NOMO-1 treated with dmso at 0.1 percent for 144 hours (cell line): ENCODE data around the gene NFS1.

ENCODE experiments used
- DNase-seq: peaks from one replicate; lab custom pipeline; 2025; ENCODE audit not compliant: unreplicated experiment; lab: John Stamatoyannopoulos, UW

NFS1 gene

DNA sequence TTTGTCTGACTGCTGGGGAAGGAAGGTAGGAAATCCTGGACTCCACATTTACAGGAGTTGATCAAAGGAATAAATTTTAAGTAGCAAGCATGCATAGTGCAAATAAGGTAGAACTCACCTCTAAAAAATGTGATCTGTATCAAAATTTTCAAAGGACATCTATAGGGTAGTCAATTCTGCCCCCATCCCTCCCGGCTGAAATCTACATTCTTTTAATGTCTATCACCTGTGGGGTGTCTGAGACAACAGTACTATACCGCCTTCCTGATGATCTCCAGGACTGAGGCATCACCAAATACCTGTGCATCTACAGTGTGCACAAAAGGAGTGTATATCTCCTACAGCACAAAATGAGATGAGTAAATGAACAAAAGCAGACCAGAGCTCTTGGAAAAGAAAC lies 54.3 kb downstream of the NFS1 start:
- DNase-seq, result no peak

DNA sequence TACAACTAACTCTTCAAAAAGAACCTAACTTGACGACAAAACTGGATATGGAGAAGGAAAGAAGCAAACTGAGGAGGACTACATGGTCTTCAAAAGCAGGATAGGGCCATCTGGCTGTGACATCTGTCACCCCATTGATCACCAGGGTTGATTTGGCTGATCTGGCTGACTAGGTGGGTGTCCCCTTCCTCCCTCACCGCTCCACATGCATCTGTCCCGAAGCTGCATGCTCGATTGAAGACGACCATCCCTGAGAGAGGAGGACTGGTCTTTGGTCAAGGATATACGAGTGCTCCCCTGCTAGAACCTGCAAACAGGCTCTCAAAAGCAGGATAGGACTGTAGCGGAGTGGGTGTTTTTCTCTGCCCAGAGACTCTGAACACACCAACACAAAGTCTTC lies 56.1 kb downstream of the NFS1 start:
- DNase-seq, result no peak

DNA sequence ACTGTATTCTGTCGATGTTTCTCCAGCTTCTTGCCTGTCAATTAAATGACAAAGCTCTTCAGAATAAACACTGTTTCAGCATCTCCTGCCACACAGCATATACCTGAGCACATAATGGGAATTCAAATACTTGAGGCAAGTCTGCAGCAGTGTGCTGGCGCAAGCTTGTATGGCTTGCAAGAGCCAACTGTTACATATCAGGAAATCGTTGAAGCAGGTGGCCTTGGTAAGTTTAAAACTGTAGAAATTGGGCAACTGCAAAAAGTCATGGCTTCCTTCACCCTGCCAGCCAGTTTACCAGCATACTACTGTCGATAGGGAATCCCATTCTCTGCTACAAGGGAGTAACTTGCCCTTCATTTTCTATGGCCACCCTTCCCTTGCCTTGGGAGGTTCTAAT lies 57.4 kb downstream of the NFS1 start:
- DNase-seq, result no peak

DNA sequence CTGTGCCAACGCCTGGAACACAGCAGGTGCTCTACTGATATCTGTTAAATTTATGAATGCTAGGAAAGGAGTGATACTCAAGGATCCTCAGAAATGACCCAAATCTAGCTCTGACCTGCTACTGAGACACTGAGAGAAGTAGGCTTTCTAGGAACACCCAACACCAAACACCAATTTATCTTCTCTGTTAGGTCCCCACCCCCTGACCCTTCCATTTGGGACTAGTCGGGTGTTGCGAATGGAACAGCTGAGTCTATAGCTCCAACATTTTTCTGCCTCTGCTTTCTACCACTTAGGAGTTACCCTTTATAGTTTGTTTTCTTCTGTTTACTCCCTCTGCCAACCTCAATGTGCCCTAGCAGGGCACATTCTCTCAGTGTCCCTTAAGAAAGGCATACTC lies 58.4 kb downstream of the NFS1 start:
- no peak for DNase-seq

DNA sequence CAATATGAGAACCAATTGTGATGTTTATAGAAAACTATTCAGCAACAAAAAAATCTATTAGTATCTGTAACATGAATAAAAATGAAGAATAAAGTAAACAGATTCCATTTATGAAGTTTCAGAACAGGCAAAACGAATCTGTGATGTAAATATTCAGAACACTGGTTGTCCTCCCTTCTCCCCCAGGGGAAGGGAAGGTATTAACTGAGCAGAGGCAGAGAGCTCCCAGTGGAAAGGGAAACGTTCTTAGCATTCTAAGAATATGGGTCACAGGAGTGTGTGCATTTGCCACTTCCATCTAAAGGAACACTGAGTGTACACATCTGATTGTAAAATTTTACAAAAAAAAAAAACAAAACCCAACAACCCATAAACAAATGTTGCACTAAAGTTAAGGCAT lies 60.4 kb downstream of the NFS1 start:
- no peak for DNase-seq

DNA sequence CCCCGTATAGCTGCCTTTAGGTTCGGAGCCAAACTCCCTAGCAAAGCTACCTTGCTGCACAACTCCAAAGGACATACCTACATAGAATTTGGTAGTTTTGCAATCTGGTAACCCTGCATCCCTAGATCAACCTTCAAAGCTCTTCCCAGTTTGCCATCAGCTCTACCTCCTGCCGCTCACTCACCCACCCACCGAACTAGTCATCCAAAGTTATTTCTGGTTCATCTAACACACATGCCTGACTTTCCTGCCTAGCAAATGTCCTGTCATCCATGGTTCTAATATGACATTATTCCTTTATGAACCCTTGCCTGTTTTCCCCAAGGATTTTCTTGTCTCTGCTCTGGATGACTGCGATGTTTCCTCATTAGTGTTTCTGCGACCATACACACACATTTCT lies 61.9 kb downstream of the NFS1 start:
- DNase-seq, result no peak

DNA sequence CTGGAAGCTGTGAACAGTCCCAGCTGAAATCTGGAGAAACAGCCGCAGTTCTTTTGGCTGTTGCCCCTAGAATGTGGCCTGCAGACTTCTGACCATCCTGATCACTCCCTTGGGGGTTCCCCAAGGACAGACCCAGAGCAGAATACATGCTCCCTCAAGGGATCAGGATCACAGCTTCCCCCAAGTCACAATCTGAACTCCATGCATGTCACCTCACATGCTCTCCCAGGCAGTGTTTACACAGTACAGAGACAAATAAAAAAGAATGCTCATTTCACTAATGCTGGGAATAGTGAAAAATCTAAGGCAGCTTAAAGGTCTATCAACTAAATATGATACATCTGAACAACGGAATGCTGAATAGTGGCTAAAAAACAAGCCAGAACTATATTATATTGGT lies 63.1 kb downstream of the NFS1 start:
- no peak for DNase-seq

DNA sequence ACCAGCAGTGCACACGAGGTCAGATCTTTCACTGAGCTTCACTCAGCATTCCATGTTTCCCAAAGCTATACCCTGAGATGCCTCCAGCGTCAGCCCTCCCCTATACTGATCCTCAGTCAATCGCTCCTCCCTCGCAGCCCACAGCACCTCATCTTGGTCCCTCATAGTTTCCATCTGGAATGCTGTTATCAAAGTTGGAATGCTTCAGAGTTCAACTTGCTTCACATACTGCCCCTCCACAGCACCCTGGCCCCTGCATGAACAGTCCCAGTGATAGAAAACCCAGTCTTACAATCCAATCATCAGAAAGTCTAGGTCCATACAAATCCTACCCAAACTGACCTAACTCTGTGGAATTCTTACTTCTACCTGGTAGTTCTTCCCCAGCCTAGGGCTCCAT lies 63.5 kb downstream of the NFS1 start:
- no peak for DNase-seq

DNA sequence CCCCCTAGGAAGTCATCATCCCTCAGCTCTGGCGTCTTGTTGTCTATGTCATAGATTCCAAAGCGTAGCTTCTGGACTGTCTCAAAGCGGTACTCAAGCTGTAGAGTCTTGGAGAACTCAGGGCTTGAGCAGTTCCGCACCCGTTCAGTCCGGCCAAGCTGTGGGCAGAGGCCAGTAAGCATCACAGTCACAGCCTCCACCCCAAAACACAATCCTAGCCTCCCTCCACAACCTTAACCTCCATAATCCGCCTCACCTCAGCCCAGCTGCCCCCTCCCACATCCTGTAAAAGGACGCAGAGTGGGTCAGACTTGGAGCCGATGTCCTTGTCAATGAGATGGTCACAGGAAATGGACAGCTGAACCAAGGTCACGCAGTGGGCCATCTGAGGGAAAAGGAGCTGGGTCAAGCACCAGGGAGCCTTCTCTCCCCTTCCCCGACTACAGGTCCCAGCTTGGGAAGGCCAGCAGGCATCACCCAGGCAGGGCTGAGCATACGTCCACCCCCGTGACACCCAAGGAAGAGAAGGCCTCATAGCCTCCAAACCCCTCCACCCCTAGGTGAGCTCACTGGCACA lies 66.5 kb downstream of the NFS1 start:
- no peak for DNase-seq

DNA sequence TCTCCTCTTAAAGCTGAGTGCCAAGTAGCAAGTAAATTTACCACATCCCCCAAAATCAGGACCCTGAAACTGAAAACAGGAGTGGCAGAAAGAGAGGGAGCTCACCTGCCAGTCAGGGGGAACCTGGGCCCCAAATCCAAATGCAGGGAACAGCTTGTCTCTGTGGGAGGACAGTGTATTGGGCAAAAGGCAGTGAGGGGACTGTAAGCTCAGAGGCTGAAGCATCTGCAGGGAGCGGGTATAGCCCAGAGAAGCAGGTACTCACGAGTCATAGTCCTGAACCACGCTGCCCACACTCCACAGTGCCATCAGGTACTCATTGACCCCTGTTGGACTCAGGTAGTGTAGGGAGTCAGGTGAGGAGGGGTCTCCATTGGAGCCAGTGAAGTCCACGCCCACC lies 68.5 kb downstream of the NFS1 start:
- no peak for DNase-seq

DNA sequence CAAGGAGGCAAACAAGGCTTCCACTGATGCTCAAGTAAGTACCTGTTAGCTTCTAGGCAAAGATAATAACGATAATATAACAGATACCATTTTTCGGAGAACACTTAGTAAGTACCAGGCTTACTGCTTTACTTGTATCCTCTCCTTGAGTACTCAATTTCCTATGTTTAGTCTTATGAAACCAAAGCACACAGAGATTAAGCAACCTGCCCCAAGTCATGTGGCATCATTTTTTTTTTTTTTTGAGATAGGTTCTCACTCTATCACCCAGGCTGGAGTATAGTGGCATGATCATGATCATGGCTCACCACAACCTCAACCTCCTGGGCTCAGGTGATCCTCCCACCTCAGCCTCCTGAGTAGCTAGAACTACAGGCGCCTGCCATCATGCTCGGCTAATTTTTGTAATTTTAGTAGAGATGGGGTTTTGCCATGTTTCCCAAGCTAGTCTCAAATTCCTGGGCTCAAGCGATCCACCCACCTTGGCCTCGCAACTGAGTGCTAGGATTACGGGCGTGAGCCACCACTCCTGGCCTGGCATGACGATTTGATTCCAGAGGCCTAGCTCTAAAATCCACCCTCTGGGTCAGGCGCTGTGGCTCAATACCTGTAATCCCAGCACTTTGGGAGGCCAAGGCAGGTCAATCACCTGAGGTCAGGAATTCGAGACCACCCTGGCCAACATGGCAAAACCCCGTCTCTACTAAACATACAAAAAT lies 69.6 kb downstream of the NFS1 start:
- DNase-seq, result no peak

DNA sequence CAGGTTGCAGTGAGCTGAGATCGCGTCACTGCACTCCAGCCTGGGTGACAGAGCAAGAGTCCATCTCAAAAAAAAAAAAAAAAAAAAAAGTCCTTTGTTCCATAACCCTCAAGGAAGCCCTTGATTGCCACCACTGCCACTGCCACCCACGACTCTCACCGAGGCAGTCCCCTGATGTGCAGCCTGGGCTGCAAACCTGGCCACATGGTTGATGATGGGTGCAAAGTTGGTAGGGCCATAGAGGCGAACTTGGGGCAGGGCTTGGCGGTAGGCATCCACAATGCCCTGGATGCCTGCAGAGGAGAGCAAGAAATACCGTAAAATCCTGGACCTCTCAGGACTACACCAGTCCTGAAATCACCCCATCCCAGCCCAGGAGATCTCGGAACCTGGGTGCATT lies 72.0 kb downstream of the NFS1 start:
- no peak for DNase-seq

DNA sequence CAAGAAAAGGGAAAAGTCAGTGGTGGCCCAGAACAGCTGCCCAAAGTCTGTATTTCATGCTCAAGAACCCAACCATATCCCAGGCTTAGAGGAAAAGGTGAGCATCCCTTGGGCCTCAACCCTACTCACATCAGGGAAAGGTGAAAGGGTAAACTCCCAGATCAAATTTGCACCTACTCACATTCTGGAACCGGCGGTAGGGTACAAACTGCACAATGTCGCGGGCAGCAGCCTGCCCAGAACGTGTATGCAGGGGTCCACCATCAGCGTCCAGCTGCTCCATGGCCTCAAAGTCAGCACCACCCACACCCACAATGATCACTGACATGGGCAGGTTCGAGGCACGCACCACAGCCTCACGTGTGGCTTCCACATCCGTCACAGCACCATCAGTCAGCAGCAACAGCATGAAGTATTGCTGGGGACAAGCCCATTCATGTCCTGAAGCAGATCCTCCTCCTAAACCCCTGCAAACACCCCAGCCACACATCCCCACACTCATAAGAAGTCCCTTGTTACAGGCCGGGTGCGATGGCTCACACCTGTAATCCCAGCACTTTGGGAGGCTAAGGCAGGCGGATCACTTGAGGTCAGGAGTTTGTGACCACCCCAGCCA lies 72.7 kb downstream of the NFS1 start:
- no peak for DNase-seq

DNA sequence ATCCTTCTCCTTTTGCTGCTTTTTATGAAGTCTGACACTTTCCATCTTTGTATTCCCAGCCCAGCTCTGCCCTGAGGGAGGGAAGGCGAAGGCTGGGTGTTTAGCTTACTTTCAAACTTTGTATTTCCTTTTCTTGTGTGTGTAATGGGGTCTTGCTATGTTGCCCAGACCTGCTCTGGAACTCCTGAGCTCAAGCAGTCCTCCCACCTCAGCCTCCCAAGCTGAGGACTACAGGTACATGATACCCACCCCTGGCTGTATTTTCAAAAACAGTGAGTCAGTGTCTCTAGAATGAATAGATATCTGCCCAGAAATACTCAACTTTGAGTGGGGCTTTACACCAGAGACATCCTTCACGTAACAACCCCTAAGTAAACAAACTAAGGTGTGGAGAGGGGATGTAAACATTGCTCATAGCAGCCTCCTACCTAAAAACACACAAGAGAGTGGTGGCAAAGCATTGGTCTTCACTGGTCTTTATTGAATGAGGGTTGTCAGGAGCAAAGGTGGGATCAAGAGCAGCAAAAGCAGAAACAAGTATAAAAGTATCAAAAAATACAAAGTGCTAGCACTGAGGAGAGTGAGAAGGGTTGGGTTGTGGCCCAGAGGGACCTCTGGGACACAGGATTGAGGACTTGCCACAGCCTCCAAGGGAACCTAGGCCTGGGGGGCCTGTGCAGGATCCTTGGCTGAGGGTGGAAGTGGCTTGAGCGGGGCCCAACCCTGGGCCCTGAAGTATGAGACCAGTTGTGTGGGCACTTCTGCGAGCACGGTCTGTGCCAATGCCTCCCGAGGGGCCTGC lies 73.4 kb downstream of the NFS1 start:
- DNase-seq, result no peak

DNA sequence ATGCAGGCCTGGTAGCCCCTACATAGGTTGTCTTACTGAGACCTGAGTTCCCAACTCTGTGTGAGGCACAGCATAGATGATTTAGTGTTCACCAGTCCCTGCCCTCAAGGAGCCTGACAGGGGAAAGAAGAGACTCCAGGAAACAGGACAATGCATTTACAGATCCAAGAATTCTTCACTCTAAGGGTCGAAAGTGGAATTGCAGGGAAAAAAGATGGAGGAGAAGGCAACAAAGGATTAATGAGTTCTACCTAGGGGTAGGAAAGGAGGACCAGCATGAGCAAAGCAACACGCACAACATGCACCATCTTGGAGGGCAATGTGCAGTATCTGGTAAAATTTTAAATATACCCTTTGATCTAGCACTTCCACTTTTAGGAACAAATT lies 77.6 kb downstream of the NFS1 start:
- no peak for DNase-seq

DNA sequence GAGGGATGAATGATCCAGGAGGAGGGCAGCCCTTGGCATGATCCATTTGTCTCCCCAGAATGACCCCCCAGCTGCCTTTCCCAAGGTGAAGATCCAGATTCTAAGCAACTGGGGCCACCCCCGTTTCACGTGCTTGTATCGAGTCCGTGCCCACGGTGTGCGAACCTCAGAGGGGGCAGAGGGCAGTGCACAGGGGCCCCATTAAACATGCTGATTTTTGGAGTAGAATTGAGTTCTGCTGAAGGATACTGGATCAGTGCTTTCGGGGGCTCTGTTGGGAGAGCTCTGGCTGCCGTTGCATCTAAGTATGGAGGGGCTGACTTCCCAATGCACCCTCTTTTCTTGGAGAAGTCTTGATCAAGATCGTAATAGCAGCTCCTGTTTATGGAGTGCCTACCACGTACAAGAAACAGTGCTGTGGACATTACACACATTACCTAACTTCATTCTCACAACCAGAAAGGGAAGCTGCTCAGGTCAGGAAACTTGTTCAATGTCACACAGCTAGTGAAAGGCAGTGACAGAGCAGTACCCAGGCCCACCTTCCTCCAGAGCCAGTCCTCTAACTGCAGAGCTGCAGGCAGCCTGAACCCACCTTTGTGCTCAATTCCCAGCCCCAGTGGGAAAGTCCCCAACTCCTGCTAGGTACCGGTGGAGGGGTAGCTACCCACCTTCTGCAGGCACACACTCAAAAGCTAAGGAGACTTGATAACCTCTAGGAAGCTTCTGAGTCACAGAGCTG lies 78.2 kb downstream of the NFS1 start:
- no peak for DNase-seq

DNA sequence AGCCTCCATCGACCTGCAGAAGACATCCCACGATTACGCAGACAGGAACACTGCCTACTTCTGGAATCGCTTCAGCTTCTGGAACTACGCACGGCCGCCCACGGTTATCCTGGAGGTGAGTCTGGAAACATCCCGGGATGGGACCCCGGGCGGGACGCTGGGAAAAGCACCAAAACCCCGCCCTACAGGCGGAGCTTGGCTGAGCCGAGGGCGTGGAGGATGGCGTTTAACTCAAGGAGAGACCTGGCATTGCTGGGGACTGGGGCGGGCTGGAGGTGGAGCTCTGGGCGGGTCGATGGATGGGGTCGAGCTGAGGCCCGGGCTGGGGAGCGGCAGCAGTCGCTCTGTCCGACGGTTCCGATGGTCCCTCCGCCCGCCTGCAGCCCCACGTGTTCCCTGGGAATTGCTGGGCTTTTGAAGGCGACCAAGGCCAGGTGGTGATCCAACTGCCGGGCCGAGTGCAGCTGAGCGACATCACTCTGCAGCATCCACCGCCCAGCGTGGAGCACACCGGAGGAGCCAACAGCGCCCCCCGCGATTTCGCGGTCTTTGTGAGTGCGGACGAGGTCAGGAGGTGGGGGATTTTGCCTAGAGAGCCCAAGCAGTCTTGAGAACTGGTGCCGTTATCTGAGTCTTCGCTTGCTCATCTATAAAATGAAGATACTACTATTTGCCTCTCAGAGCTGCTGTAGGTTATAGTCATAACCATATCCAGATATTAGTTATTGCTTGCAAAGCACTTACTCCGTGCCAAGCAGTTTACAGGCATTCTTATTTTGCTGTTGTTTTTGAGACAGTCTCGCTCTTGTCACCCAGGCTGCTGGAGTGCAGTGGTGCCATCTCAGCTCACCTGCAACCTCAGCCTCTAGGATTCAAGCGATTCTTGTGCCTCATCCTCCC lies 79.7 kb downstream of the NFS1 start:
- DNase-seq, result no peak

DNA sequence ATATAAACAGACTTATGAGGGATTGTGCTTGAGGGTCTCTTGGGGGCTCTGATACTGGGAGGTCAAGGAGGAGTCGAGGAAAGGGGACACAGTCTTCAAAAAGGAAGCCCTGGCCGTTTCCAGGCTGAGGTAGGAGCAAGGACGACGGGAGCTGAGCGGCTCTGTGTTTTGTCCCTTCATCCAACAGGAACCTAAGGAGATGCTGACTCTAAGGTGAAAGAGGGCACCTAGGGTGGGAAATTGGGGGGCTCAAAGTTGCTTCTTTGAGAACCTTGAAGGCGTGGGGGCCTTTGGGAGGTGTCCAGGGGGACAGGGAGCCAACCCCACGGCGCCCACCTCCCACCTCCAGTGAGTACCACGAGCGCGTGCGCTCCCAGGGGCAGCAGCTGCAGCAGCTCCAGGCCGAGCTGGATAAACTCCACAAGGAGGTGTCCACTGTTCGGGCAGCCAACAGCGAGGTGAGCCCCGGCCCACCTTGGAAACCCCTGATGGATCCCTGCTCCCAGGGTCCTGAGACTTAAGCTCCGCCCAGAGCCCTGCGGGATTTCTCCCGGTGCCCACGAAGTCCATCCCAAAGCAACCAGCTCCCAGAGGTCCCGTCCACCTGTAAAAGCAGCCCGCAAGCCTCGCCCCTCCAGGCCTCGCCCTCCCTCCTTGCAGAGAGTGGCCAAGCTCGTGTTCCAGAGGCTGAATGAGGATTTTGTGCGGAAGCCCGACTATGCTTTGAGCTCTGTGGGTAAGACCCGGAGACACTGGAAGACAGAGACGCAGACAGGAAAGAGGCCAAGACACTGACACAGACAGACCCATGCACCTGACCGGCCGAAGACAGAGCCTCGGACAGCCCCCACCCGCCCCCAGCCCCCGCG lies 80.7 kb downstream of the NFS1 start:
- no peak for DNase-seq
